Activated CD4-positive, alpha-beta memory T cell treated with anti-CD3 and anti-CD28 coated beads for 36 hours (primary cell): Measurements from ENCODE around the gene ARSH. TPM values are rescaled to one million over a fixed set of nuclear protein-coding genes. Genes with fewer than 3 reads are reported as not detected.
"Not testable (repeated sequence)": the region's sequence is repeated elsewhere in the genome, so short reads cannot be mapped to it uniquely, and the experiment has no call there.

ENCODE experiments used
- CTCF ChIA-PET: fragments of 350-600 bp; sonication (Branson Sonifier 250); formaldehyde crosslinking; loops from one replicate; lab custom pipeline; 2021; ENCODE audit warnings: antibody characterized with exemption, inconsistent platforms; lab: Charles Lee
- POLR2A ChIA-PET: fragments of 350-600 bp; sonication (Branson Sonifier 250); formaldehyde crosslinking; loops from one replicate; lab custom pipeline; 2021; ENCODE audit warnings: antibody characterized with exemption; lab: Charles Lee
- DNase-seq: peaks from one replicate; pipeline ENCODE4 v3.0.0-alpha.2; 2020
- H3K27ac Mint-ChIP-seq: one replicate; pipeline ENCODE4 v1.8.0; 2021; ENCODE audit warnings: mixed read lengths
- H3K27me3 Mint-ChIP-seq: one replicate; pipeline ENCODE4 v1.8.0; 2021; ENCODE audit warnings: mixed read lengths
- H3K36me3 Mint-ChIP-seq: one replicate; pipeline ENCODE4 v1.8.0; 2021; ENCODE audit warnings: mixed read lengths
- H3K4me1 Mint-ChIP-seq: one replicate; pipeline ENCODE4 v1.8.0; 2021; ENCODE audit warnings: low read depth, mixed read lengths
- H3K4me3 Mint-ChIP-seq: one replicate; pipeline ENCODE4 v1.8.0; 2021; ENCODE audit warnings: mild to moderate bottlenecking, mixed read lengths
- H3K9me3 Mint-ChIP-seq: one replicate; pipeline ENCODE4 v1.8.0; 2021; ENCODE audit warnings: mixed read lengths
- intact Hi-C: fragments of 100-400 bp; cut with micrococcal nuclease; formaldehyde crosslinking; loops from one replicate; pipeline ENCODE4 v1.15.1; 2023
- total RNA-seq, 2 experiments: library from RNA; stranded (reverse); gene quantifications; one replicate each; pipeline ENCODE4 v1.2.3, GENCODE V29; 2021

The ARSH gene
- total RNA-seq, 2 experiments from 2014 or later = not detected

GRCh38 chrX:2972391-2972790 is 34.0 kb upstream of the ARSH start:
- Mint-ChIP-seq H3K27ac (no peak overlapping the region), H3K9me3 (no peaks in the 10 kb centered on the region), H3K4me3 (no peak overlapping the region), H3K4me1 (peaks cover 6% of the 10 kb centered on the region), H3K36me3 (no peaks in the 10 kb centered on the region), H3K27me3 (peaks cover 1% of the 10 kb centered on the region)
- CTCF ChIA-PET = no interaction called here
- intact Hi-C loops = no loop called here
- no peak for DNase-seq
- POLR2A ChIA-PET = no interaction called here

- H3K27me3 Mint-ChIP-seq = peaks cover 1% of the 10 kb centered on the region
- intact Hi-C loops = no loop called here
- CTCF ChIA-PET = no interaction called here
- no peak for DNase-seq
- POLR2A ChIA-PET = no interaction called here
- H3K4me3 Mint-ChIP-seq = no peak overlapping the region
- no peaks in the 10 kb centered on the region for H3K4me1 Mint-ChIP-seq
- H3K36me3 Mint-ChIP-seq = no peaks in the 10 kb centered on the region
- no peaks in the 10 kb centered on the region for H3K9me3 Mint-ChIP-seq
- H3K27ac Mint-ChIP-seq = no peak overlapping the region
Measured at GRCh38 chrX:2974961-2975360, 31.4 kb upstream of the ARSH start.

DNA sequence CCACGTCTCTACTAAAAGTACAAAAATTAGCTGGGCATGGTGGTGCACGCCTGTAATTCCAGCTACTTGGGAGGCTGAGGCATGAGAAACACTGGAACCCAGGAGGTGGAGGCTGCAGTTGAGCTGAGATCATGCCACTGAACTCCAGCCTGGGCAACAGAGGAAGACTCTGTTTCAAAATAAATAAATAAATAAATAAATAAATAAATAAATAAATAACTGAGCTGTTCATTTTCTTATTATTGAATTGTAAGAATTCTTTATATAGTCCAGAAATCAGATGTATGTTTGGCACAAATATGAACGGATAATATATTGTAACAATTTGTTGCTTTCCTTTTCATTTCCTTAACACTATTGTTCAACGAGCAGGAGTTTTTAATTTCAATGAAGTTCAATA is 27.7 kb upstream of the ARSH start:
- intact Hi-C loops, H3K9me3 Mint-ChIP-seq, POLR2A ChIA-PET: not testable (repeated sequence)

GRCh38 chrX:2984342-2984741 is 22.0 kb upstream of the ARSH start:
- H3K27me3 Mint-ChIP-seq = peaks cover 1% of the 10 kb centered on the region
- H3K4me1 Mint-ChIP-seq = no peaks in the 10 kb centered on the region
- peaks cover 7% of the 10 kb centered on the region for H3K9me3 Mint-ChIP-seq
- H3K27ac Mint-ChIP-seq = no peak overlapping the region
- no peak for DNase-seq
- intact Hi-C loops = no loop called here
- ChIA-PET CTCF (no interaction called here), POLR2A (no interaction called here)
- H3K4me3 Mint-ChIP-seq = no peak overlapping the region
- no peaks in the 10 kb centered on the region for H3K36me3 Mint-ChIP-seq

More for the DNA sequence above, 27.7 kb upstream of the ARSH start:
- H3K4me1 Mint-ChIP-seq, H3K27me3 Mint-ChIP-seq, CTCF ChIA-PET, DNase-seq, H3K36me3 Mint-ChIP-seq, H3K27ac Mint-ChIP-seq, H3K4me3 Mint-ChIP-seq: not testable (repeated sequence)

GRCh38 chrX:2989565-2989964 is 16.8 kb upstream of the ARSH start:
- H3K9me3 Mint-ChIP-seq = no peaks in the 10 kb centered on the region
- POLR2A ChIA-PET = no interaction called here
- H3K27me3 Mint-ChIP-seq = peaks cover 1% of the 10 kb centered on the region
- H3K27ac Mint-ChIP-seq = no peak overlapping the region
- H3K36me3 Mint-ChIP-seq = no peaks in the 10 kb centered on the region
- H3K4me3 Mint-ChIP-seq = no peak overlapping the region
- CTCF ChIA-PET = no interaction called here
- no peak for DNase-seq
- intact Hi-C loops = no loop called here
- H3K4me1 Mint-ChIP-seq = no peaks in the 10 kb centered on the region

GRCh38 chrX:3010532-3010931 is 4.2 kb downstream of the ARSH start:
- Mint-ChIP-seq H3K36me3 (peaks cover 2% of the 10 kb centered on the region), H3K4me1 (no peaks in the 10 kb centered on the region), H3K4me3 (no peak overlapping the region), H3K27ac (no peak overlapping the region), H3K9me3 (peaks cover 12% of the 10 kb centered on the region), H3K27me3 (no peaks in the 10 kb centered on the region)
- ChIA-PET CTCF (no interaction called here), POLR2A (no interaction called here)
- intact Hi-C loops = no loop called here
- no peak for DNase-seq

DNA sequence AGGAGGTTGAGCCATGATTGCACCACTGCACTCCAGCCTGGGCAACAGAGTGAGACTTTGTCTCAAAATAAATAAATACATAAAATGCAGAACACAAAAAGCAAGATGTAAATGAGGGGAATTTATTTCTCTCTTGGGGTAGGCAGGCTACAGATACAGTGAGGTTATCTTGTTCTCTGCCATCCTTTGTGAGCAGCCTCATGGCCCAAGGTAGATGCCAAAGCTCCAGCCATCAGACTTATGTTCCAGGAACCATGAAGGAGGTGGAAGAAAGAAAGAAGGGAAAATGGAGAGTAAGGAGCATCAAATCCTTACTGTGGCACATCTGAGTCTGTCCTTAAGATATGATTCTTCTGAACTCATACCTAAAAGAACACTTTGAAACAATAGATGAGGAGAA is 11.1 kb downstream of the ARSH start:
- H3K36me3 Mint-ChIP-seq = no peaks in the 10 kb centered on the region
- ChIA-PET POLR2A (no interaction called here), CTCF (no interaction called here)
- intact Hi-C loops = no loop called here
- H3K9me3 Mint-ChIP-seq = peaks cover 6% of the 10 kb centered on the region
- H3K4me3 Mint-ChIP-seq = no peak overlapping the region
- no peak for DNase-seq
- H3K27me3 Mint-ChIP-seq = no peaks in the 10 kb centered on the region
- no peak overlapping the region for H3K27ac Mint-ChIP-seq
- H3K4me1 Mint-ChIP-seq = no peaks in the 10 kb centered on the region

DNA sequence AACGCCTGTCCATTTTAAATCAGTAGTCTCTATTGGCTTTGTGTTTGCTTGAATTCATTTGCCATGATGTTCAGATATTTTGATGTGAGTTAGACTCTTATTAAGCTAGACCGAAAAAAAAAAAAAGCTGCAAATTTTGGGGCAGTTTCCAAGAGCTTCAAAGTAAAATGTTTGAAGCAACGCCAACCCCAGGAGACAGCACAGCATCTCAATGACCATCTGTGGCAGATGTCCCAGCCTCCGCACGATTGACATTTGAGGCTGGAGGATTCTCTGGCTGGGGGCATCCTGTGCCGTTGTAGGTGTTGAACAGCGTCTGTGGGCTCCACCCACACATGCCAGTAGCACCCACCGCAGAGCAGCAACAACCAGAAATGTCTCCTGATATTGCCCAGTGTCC is 17.8 kb downstream of the ARSH start:
- Mint-ChIP-seq H3K4me3 (no peak overlapping the region), H3K27ac (no peak overlapping the region), H3K4me1 (no peaks in the 10 kb centered on the region), H3K36me3 (no peaks in the 10 kb centered on the region), H3K27me3 (peaks cover 4% of the 10 kb centered on the region), H3K9me3 (no peaks in the 10 kb centered on the region)
- ChIA-PET POLR2A (no interaction called here), CTCF (no interaction called here)
- no peak for DNase-seq
- intact Hi-C loops = no loop called here

DNA sequence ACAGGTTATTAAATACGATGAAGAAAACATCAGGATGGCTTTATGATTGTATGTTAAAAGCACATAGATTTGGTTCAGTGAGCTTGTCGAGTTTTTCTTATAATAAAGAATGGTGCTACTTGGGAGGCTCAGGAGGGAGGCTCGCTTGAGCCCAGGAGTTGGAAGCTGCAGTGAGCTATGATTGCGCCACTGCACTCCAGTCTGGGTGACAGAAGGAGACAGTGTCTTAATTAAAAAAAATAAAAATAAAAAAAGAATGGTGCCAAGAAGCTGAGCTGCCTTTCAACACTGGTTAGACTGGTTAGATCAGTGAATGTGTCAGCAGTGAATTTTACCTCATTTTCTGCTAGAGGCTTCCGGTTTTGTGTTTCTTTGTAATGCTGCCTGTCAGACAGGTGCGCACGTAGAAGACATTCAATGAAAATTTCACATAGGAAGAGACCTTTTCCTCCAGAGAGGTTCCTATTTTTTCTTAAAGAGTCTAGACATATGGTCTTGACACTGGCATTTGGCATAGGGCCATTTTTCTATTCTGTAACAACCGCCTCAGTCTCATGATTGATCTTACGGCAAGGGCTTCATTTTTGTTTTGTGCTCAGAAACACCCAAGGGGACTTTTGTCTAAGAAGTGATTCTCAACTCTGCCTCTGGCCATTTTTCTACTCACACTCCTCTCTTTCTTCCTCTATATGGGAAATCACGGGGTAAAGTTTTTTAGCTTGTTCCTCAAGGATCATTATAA is 19.9 kb downstream of the ARSH start:
- POLR2A ChIA-PET = no interaction called here
- H3K9me3 Mint-ChIP-seq = no peaks in the 10 kb centered on the region
- no peak overlapping the region for H3K4me3 Mint-ChIP-seq
- H3K36me3 Mint-ChIP-seq = no peaks in the 10 kb centered on the region
- peaks cover 6% of the 10 kb centered on the region for H3K27me3 Mint-ChIP-seq
- H3K4me1 Mint-ChIP-seq = no peaks in the 10 kb centered on the region
- DNase-seq = no peak
- CTCF ChIA-PET = no interaction called here
- no peak overlapping the region for H3K27ac Mint-ChIP-seq
- intact Hi-C loops = no loop called here

GRCh38 chrX:3029129-3029528 is 22.8 kb downstream of the ARSH start:
- Mint-ChIP-seq H3K36me3 (no peaks in the 10 kb centered on the region), H3K4me1 (no peaks in the 10 kb centered on the region), H3K27ac (no peak overlapping the region), H3K27me3 (peaks cover 6% of the 10 kb centered on the region), H3K4me3 (no peak overlapping the region), H3K9me3 (no peaks in the 10 kb centered on the region)
- DNase-seq = no peak
- intact Hi-C loops = no loop called here
- CTCF ChIA-PET = no interaction called here
- POLR2A ChIA-PET = no interaction called here

GRCh38 chrX:3037218-3037617 is 30.9 kb downstream of the ARSH start:
- Mint-ChIP-seq H3K4me3 (no peak overlapping the region), H3K27me3 (peaks cover 3% of the 10 kb centered on the region), H3K27ac (no peak overlapping the region), H3K36me3 (no peaks in the 10 kb centered on the region), H3K9me3 (peaks cover 2% of the 10 kb centered on the region), H3K4me1 (no peaks in the 10 kb centered on the region)
- ChIA-PET POLR2A (no interaction called here), CTCF (no interaction called here)
- DNase-seq = no peak
- intact Hi-C loops = no loop called here

- no peak overlapping the region for H3K4me3 Mint-ChIP-seq
- no peak overlapping the region for H3K27ac Mint-ChIP-seq
- CTCF ChIA-PET = no interaction called here
- no peaks in the 10 kb centered on the region for H3K36me3 Mint-ChIP-seq
- no peaks in the 10 kb centered on the region for H3K9me3 Mint-ChIP-seq
- POLR2A ChIA-PET = no interaction called here
- peaks cover 3% of the 10 kb centered on the region for H3K27me3 Mint-ChIP-seq
- DNase-seq = no peak
- intact Hi-C loops = no loop called here
- H3K4me1 Mint-ChIP-seq = peaks cover 2% of the 10 kb centered on the region
Measured at GRCh38 chrX:3044196-3044595, 37.9 kb downstream of the ARSH start.

GRCh38 chrX:3044671-3045070 is 38.3 kb downstream of the ARSH start:
- ChIA-PET CTCF (no interaction called here), POLR2A (interaction anchor here (0.7 kb wide), 1 partner anchor 147 kb away, joined by 3 read pairs; no protein-coding TSS in a partner anchor)
- Mint-ChIP-seq H3K9me3 (no peaks in the 10 kb centered on the region), H3K4me3 (no peak overlapping the region), H3K27me3 (peaks cover 3% of the 10 kb centered on the region), H3K36me3 (no peaks in the 10 kb centered on the region), H3K4me1 (peaks cover 2% of the 10 kb centered on the region), H3K27ac (no peak overlapping the region)
- no peak for DNase-seq
- intact Hi-C loops = no loop called here
